SK-N-SH treated with all-trans-retinoic acid at 6 μM for 48 hours (cell line): ENCODE results near the gene FUT1.

Source experiments
- ATAC-seq: fragments of 200-7000 bp; cut with Tn5 transposase; 3 replicates; pipeline ENCODE4 v1.9.1; 2020; ENCODE audit warnings: mild to moderate bottlenecking, moderate library complexity
- ARNTL ChIP-seq: fragments of 450-650 bp; formaldehyde crosslinking; IDR thresholded peaks from 2 replicates; pipeline ENCODE4 v1.5.0; 2020; ENCODE audit warnings: low read depth, mild to moderate bottlenecking, moderate library complexity, borderline replicate concordance
- ESRRG ChIP-seq: fragments of 250-450 bp; sonication (Bioruptor Pico); IDR thresholded peaks from 2 replicates; pipeline ENCODE4 v1.6.1; 2021; ENCODE audit warnings: mild to moderate bottlenecking
- ISL1 ChIP-seq: fragments of 250-450 bp; sonication (Bioruptor Pico); IDR thresholded peaks from 2 replicates; pipeline ENCODE4 v2.1.2; 2022; ENCODE audit warnings: mild to moderate bottlenecking, moderate library complexity
- OSR1 ChIP-seq: fragments of 250-450 bp; sonication (Bioruptor Pico); IDR thresholded peaks from 2 replicates; pipeline ENCODE4 v1.8.0; 2022; ENCODE audit warnings: moderate library complexity, mild to moderate bottlenecking, inconsistent platforms
- PPARA ChIP-seq: fragments of 250-450 bp; sonication (Bioruptor Pico); IDR thresholded peaks from 2 replicates; pipeline ENCODE4 v1.5.0; 2020; ENCODE audit warnings: mild to moderate bottlenecking, borderline replicate concordance
- SNAI2 ChIP-seq: fragments of 250-450 bp; sonication (Bioruptor Pico); IDR thresholded peaks from 2 replicates; pipeline ENCODE4 v1.5.0; 2020; ENCODE audit warnings: mild to moderate bottlenecking, moderate library complexity
- TCF4 ChIP-seq: fragments of 250-450 bp; sonication (Bioruptor Pico); IDR thresholded peaks from 2 replicates; pipeline ENCODE4 v1.8.0; 2021; ENCODE audit warnings: mild to moderate bottlenecking, moderate library complexity, borderline replicate concordance
- ZFP3 ChIP-seq: fragments of 250-450 bp; sonication (Bioruptor Pico); IDR thresholded peaks from 2 replicates; pipeline ENCODE4 v1.5.0; 2020; ENCODE audit warnings: mild to moderate bottlenecking, moderate library complexity
- ZFP30 ChIP-seq: fragments of 450-650 bp; formaldehyde crosslinking; IDR thresholded peaks from 2 replicates; pipeline ENCODE4 v1.5.0; 2022; ENCODE audit warnings: mild to moderate bottlenecking, moderate library complexity
- ZNF8 ChIP-seq: fragments of 450-650 bp; formaldehyde crosslinking; IDR thresholded peaks from 2 replicates; pipeline ENCODE4 v1.5.0; 2020; ENCODE audit warnings: mild to moderate bottlenecking, moderate library complexity
- TF ChIP-seq, protein P1 (sequence below): fragments of 250-450 bp; sonication (Bioruptor Pico); IDR thresholded peaks from 2 replicates; pipeline ENCODE4 v1.5.1; 2020; ENCODE audit warnings: low read depth, mild to moderate bottlenecking, moderate library complexity
- TF ChIP-seq, protein P2 (sequence below): fragments of 250-450 bp; sonication (Bioruptor Pico); IDR thresholded peaks from 2 replicates; pipeline ENCODE4 v1.8.0; 2021; ENCODE audit warnings: low read depth, mild to moderate bottlenecking, moderate library complexity, borderline replicate concordance
- TF ChIP-seq, protein P3 (sequence below): fragments of 250-450 bp; sonication (Bioruptor Pico); IDR thresholded peaks from 2 replicates; pipeline ENCODE4 v1.5.0; 2020; ENCODE audit warnings: mild to moderate bottlenecking, moderate library complexity
- TF ChIP-seq, protein P4 (sequence below): fragments of 250-450 bp; sonication (Bioruptor Pico); IDR thresholded peaks from 2 replicates; pipeline ENCODE4 v1.5.1; 2021; ENCODE audit warnings: mild to moderate bottlenecking, moderate library complexity

FUT1 gene

DNA sequence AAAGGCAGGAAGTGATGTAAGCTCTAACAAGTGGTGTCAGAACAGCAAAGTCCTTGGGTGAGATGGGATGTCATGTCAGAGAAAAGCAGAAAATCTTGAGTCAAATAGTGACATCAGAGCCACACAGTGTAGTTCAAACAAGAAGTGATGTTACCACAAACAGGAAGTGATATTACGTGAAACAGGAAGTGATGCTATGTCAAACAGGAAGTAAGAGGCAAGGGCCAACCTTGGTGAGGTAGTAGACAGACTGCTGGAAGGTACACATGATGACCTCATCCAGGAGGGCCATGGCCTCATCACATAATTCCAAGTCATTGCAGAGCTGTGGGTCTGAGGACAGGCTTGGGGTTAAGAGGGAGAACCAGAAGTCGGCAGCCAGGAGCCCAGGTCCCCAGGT is 25.9 kb downstream of the FUT1 start:
- no peak for TF ChIP-seq TCF4 (CRISPR knock-in tag)
- no peak for TF ChIP-seq OSR1
- TF ChIP-seq PPARA (CRISPR knock-in tag): no peak
- no peak for TF ChIP-seq ISL1 (CRISPR knock-in tag)
- no peak for TF ChIP-seq ZFP30
- TF ChIP-seq ZNF8: no peak
- TF ChIP-seq, protein P1, sequence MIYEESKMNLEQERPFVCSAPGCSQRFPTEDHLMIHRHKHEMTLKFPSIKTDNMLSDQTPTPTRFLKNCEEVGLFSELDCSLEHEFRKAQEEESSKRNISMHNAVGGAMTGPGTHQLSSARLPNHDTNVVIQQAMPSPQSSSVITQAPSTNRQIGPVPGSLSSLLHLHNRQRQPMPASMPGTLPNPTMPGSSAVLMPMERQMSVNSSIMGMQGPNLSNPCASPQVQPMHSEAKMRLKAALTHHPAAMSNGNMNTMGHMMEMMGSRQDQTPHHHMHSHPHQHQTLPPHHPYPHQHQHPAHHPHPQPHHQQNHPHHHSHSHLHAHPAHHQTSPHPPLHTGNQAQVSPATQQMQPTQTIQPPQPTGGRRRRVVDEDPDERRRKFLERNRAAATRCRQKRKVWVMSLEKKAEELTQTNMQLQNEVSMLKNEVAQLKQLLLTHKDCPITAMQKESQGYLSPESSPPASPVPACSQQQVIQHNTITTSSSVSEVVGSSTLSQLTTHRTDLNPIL: no peak
- no peak for TF ChIP-seq ZFP3 (CRISPR knock-in tag)
- ATAC-seq: no peak

DNA sequence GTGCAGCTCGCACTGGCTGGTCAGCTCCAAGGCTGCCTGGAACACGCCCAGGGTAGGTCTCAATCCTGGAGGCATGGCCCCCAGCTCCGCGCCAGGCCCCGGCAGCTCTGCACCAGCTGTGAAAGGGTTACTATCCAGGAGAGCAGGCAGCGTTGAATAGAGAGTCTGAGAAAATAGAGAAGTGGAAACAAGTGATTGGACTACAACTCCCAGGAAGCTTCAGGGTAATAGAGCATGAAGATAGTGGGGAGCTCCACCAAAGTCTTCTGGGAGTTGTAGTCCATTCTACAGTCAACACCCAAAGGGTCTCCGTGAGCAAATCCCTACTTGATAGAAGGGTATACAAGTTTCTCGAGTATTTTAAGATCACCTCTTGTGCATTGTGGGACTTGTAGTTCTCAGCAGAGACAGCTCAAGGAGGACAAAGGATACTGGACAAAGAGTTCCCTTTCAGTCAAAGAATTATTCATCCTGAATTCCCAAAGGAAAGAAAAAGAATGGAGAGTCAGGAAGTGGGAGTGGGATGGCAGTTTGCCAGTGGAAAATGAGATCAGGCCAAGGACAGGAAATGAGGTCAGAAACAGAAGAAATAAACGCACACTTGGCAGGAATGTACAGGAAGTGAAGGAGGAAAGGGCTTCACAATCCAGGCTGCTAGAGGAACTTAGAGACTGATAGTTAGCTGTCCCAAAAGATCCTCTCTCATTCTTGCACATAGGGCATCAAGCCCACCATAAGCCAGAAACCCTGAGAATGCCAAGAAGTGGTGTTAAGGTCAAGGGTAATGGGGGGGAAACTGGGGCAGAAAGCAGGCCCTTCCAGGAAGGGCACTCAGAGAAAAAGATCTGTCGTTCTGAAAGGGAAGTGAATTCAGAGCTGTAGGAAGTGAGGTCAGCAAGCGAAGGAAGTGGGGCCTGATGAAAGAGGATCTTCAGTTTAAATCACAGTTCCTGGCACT is 27.4 kb downstream of the FUT1 start:
- TF ChIP-seq, protein P2, sequence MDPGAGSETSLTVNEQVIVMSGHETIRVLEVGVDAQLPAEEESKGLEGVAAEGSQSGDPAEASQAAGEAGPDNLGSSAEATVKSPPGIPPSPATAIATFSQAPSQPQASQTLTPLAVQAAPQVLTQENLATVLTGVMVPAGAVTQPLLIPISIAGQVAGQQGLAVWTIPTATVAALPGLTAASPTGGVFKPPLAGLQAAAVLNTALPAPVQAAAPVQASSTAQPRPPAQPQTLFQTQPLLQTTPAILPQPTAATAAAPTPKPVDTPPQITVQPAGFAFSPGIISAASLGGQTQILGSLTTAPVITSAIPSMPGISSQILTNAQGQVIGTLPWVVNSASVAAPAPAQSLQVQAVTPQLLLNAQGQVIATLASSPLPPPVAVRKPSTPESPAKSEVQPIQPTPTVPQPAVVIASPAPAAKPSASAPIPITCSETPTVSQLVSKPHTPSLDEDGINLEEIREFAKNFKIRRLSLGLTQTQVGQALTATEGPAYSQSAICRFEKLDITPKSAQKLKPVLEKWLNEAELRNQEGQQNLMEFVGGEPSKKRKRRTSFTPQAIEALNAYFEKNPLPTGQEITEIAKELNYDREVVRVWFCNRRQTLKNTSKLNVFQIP (CRISPR knock-in tag): no peak
- TF ChIP-seq ISL1 (CRISPR knock-in tag) (no peak), TCF4 (CRISPR knock-in tag) (no peak)
- peak; percentile 57 for ATAC-seq

DNA sequence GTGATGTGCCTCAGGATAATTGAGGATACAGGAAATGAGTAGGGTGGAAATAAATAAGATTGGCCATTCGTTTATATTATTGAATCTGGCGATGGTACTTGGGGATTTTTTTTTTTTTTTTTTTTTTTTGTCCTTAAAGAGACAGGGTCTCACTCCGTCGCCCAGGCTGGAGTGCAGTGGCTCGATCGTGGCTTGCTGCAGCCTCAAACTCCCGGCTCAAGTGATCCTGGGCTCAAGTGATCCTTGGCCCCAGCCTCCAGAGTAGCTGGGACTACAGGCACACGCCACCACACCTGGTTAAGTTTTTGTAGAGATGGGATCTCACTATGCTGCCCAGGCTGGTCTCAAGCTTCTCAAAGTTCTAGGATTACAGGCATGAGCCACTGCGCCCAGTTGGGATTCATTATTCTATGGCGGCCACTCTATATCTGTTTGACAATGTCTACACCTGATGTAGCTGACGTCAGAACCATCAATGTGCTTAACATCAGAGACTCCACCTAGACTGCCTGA is 30.2 kb downstream of the FUT1 start:
- ATAC-seq: no peak
- TF ChIP-seq SNAI2 (CRISPR knock-in tag) (no peak), ESRRG (CRISPR knock-in tag) (no peak), TCF4 (CRISPR knock-in tag) (no peak), ARNTL (no peak), ZNF8 (no peak), ISL1 (CRISPR knock-in tag) (no peak)
- TF ChIP-seq, protein P1: no peak
- TF ChIP-seq, protein P3, sequence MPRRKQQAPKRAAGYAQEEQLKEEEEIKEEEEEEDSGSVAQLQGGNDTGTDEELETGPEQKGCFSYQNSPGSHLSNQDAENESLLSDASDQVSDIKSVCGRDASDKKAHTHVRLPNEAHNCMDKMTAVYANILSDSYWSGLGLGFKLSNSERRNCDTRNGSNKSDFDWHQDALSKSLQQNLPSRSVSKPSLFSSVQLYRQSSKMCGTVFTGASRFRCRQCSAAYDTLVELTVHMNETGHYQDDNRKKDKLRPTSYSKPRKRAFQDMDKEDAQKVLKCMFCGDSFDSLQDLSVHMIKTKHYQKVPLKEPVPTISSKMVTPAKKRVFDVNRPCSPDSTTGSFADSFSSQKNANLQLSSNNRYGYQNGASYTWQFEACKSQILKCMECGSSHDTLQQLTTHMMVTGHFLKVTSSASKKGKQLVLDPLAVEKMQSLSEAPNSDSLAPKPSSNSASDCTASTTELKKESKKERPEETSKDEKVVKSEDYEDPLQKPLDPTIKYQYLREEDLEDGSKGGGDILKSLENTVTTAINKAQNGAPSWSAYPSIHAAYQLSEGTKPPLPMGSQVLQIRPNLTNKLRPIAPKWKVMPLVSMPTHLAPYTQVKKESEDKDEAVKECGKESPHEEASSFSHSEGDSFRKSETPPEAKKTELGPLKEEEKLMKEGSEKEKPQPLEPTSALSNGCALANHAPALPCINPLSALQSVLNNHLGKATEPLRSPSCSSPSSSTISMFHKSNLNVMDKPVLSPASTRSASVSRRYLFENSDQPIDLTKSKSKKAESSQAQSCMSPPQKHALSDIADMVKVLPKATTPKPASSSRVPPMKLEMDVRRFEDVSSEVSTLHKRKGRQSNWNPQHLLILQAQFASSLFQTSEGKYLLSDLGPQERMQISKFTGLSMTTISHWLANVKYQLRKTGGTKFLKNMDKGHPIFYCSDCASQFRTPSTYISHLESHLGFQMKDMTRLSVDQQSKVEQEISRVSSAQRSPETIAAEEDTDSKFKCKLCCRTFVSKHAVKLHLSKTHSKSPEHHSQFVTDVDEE (CRISPR knock-in tag): no peak
- TF ChIP-seq, protein P2 (CRISPR knock-in tag): no peak
- TF ChIP-seq, protein P4, sequence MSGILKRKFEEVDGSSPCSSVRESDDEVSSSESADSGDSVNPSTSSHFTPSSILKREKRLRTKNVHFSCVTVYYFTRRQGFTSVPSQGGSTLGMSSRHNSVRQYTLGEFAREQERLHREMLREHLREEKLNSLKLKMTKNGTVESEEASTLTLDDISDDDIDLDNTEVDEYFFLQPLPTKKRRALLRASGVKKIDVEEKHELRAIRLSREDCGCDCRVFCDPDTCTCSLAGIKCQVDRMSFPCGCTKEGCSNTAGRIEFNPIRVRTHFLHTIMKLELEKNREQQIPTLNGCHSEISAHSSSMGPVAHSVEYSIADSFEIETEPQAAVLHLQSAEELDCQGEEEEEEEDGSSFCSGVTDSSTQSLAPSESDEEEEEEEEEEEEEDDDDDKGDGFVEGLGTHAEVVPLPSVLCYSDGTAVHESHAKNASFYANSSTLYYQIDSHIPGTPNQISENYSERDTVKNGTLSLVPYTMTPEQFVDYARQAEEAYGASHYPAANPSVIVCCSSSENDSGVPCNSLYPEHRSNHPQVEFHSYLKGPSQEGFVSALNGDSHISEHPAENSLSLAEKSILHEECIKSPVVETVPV (CRISPR knock-in tag): no peak
